ENCODE results near the gene VAV3.

The VAV3 gene

DNA sequence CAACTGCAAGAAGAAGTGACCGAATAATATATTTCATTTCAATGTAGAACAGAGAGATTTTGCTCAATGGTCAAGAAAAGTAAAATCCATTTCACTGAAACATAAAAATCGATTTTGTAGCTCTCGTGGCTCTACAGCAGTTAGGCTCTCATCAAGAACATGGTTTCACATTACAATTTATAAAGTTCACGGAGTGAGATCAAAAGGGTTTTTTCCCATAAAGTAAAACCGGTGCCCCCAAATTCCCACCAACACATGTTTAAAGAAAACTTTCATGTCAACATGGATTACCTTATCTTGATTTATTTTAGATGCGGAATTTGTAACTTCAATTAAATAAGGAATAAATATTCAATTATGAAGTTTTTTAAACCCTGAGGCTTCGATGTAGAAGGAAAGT lies 16.3 kb upstream of the VAV3 start:
- Histone ChIP-seq H3K4me1 (ENCODE audit: control insufficient read depth, insufficient read depth, low read depth, low read length) (no peaks in the 10 kb centered on the region), H3K79me1 (replicated peaks; ENCODE audit: low read length, poor library complexity, severe bottlenecking) (no peaks in the 10 kb centered on the region), H2BK12ac (ENCODE audit: low read length in 2 of 2) (no peak overlapping the region), H3K4me3 (ENCODE audit: insufficient read depth in 1 of 2, low read depth in 1 of 2, low read length in 2 of 2) (no peak overlapping the region), H3K27ac (ENCODE audit: low read length, poor library complexity, severe bottlenecking) (no peak overlapping the region), H3K4me2 (ENCODE audit: low read length, poor library complexity, severe bottlenecking) (no peak overlapping the region), H2BK15ac (ENCODE audit: low read depth, poor library complexity, severe bottlenecking) (no peak overlapping the region), H4K91ac (ENCODE audit: low read length) (no peak overlapping the region), H4K8ac (ENCODE audit: low read length) (no peak overlapping the region), H3K14ac (ENCODE audit: low read length in 2 of 2) (no peak overlapping the region), H2AFZ (ENCODE audit: low read depth, low read length) (no peak overlapping the region), H3K9ac (ENCODE audit: low read length) (no peak overlapping the region), H2BK5ac (ENCODE audit: low read depth, low read length, poor library complexity, severe bottlenecking) (no peak overlapping the region), H2AK5ac (ENCODE audit: low read length, severe bottlenecking) (no peak overlapping the region), H3K23ac (ENCODE audit: low read length in 2 of 2) (no peak overlapping the region), H3K27me3 (ENCODE audit: control insufficient read depth in 1 of 2, insufficient read depth in 1 of 2, low read length in 2 of 2) (peaks cover 0 to 9% of the 10 kb centered on the region in 2 experiments), H2BK120ac (ENCODE audit: low read depth, low read length) (no peak overlapping the region), H3K36me3 (ENCODE audit: control insufficient read depth in 1 of 2, insufficient read depth in 2 of 2, low read depth in 1 of 2, low read length in 2 of 2) (no peaks in the 10 kb centered on the region), H3K18ac (ENCODE audit: low read depth in 1 of 2, low read length in 2 of 2) (no peak overlapping the region), H3K4ac (ENCODE audit: low read depth in 1 of 2, low read length in 2 of 2) (no peak overlapping the region), H3K9me3 (ENCODE audit: control insufficient read depth, low read length) (no peaks in the 10 kb centered on the region)
- 92% methylated on average over 2 of the region's 7 CpGs for WGBS
- no peak for DNase-seq

DNA sequence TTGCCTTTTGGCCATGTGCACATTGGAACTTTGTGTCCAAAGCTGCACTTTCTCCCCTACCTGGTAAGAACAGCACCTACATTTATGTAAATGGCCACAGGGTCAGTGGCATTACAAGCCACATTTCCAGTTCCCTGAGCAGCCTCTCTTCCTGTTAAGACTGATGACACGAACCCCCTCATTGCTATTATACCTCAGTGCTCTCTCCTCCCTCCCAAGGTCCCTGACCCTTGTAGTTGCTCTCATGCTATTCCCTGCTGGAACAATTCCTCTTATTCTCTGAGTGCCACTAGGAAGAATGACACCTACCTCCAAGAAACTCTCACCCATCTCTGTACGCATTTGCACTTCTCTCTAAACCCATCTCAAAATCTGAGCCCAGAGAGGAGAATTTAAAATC lies 14.9 kb upstream of the VAV3 start:
- Histone ChIP-seq H3K4ac (ENCODE audit: low read depth in 1 of 2, low read length in 2 of 2) (no peak overlapping the region), H3K27ac (ENCODE audit: low read length, poor library complexity, severe bottlenecking) (no peak overlapping the region), H3K79me1 (replicated peaks; ENCODE audit: low read length, poor library complexity, severe bottlenecking) (no peaks in the 10 kb centered on the region), H3K4me3 (ENCODE audit: insufficient read depth in 1 of 2, low read depth in 1 of 2, low read length in 2 of 2) (no peak overlapping the region), H3K18ac (ENCODE audit: low read depth in 1 of 2, low read length in 2 of 2) (no peak overlapping the region), H2BK5ac (ENCODE audit: low read depth, low read length, poor library complexity, severe bottlenecking) (no peak overlapping the region), H3K9ac (ENCODE audit: low read length) (no peak overlapping the region), H2AK5ac (ENCODE audit: low read length, severe bottlenecking) (no peak overlapping the region), H2BK12ac (ENCODE audit: low read length in 2 of 2) (no peak overlapping the region), H3K27me3 (ENCODE audit: control insufficient read depth in 1 of 2, insufficient read depth in 1 of 2, low read length in 2 of 2) (peaks cover 3 to 9% of the 10 kb centered on the region in 2 experiments), H2AFZ (ENCODE audit: low read depth, low read length) (no peak overlapping the region), H2BK120ac (ENCODE audit: low read depth, low read length) (no peak overlapping the region), H3K14ac (ENCODE audit: low read length in 2 of 2) (no peak overlapping the region), H3K36me3 (ENCODE audit: control insufficient read depth in 1 of 2, insufficient read depth in 2 of 2, low read depth in 1 of 2, low read length in 2 of 2) (no peaks in the 10 kb centered on the region), H3K4me1 (ENCODE audit: control insufficient read depth, insufficient read depth, low read depth, low read length) (no peaks in the 10 kb centered on the region), H3K4me2 (ENCODE audit: low read length, poor library complexity, severe bottlenecking) (no peak overlapping the region), H4K91ac (ENCODE audit: low read length) (no peak overlapping the region), H3K9me3 (ENCODE audit: control insufficient read depth, low read length) (no peaks in the 10 kb centered on the region), H3K23ac (ENCODE audit: low read length in 2 of 2) (no peak overlapping the region), H2BK15ac (ENCODE audit: low read depth, poor library complexity, severe bottlenecking) (no peak overlapping the region), H4K8ac (ENCODE audit: low read length) (no peak overlapping the region)
- WGBS = 100% methylated on average over 1 of the region's 2 CpGs
- DNase-seq = no peak

DNA sequence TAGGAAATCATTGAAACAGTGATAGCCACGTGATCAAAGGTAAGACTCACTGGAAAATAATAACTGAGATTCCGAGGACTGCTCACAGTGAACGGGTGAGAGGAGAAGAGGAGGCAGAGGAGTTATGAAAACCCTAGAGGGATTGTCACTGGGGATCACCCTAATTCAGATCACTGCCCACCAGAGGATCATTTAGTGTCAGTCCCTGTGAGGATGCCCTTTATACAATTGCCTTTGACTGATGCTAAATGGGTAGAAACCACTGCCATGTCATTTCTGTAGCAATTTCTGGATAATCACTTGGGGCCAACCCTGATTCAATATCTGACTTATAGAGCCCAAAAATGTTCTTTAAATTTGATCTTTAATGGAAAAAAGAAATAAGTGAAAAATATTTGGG lies 14.1 kb upstream of the VAV3 start:
- H3K4me2 ChIP-seq (ENCODE audit: low read length, poor library complexity, severe bottlenecking) = no peak overlapping the region

DNA sequence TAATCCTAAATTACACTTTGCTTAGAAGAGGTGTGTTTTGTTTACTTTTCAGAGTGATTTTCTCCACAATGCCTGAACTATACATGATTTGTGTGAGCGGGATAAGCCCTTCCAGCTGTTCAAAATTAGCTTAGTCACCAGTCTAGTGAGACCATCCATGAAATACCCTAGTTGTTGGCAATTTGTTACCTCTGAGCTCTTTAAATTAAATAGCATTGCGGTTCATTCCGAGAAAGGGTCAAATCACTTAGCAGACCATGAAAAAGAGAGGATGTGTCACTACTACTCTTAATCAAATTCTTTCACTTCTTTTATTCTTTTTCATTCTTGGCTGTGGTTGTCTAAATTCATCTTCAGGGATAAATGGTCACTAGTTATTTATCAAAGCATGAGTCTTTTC lies 11.9 kb upstream of the VAV3 start:
- Histone ChIP-seq H3K4me2 (ENCODE audit: low read length, poor library complexity, severe bottlenecking) (no peak overlapping the region), H3K79me1 (replicated peaks; ENCODE audit: low read length, poor library complexity, severe bottlenecking) (no peaks in the 10 kb centered on the region), H3K9ac (ENCODE audit: low read length) (no peak overlapping the region), H2BK120ac (ENCODE audit: low read depth, low read length) (no peak overlapping the region), H3K4me3 (ENCODE audit: insufficient read depth in 1 of 2, low read depth in 1 of 2, low read length in 2 of 2) (no peak overlapping the region), H3K23ac (ENCODE audit: low read length in 2 of 2) (no peak overlapping the region), H3K18ac (ENCODE audit: low read depth in 1 of 2, low read length in 2 of 2) (no peak overlapping the region), H2BK5ac (ENCODE audit: low read depth, low read length, poor library complexity, severe bottlenecking) (no peak overlapping the region), H3K27me3 (ENCODE audit: control insufficient read depth in 1 of 2, insufficient read depth in 1 of 2, low read length in 2 of 2) (peaks cover 4 to 12% of the 10 kb centered on the region in 2 experiments), H3K4me1 (ENCODE audit: control insufficient read depth, insufficient read depth, low read depth, low read length) (no peaks in the 10 kb centered on the region), H2AFZ (ENCODE audit: low read depth, low read length) (no peak overlapping the region), H3K27ac (ENCODE audit: low read length, poor library complexity, severe bottlenecking) (no peak overlapping the region), H4K8ac (ENCODE audit: low read length) (no peak overlapping the region), H2BK12ac (ENCODE audit: low read length in 2 of 2) (no peak overlapping the region), H3K14ac (ENCODE audit: low read length in 2 of 2) (no peak overlapping the region), H3K36me3 (ENCODE audit: control insufficient read depth in 1 of 2, insufficient read depth in 2 of 2, low read depth in 1 of 2, low read length in 2 of 2) (no peaks in the 10 kb centered on the region), H3K4ac (ENCODE audit: low read depth in 1 of 2, low read length in 2 of 2) (no peak overlapping the region), H2AK5ac (ENCODE audit: low read length, severe bottlenecking) (no peak overlapping the region), H4K91ac (ENCODE audit: low read length) (no peak overlapping the region), H2BK15ac (ENCODE audit: low read depth, poor library complexity, severe bottlenecking) (no peak overlapping the region), H3K9me3 (ENCODE audit: control insufficient read depth, low read length) (no peaks in the 10 kb centered on the region)
- 71% methylated on average over 1 of the region's 3 CpGs for WGBS
- DNase-seq = no peak

More for the DNA sequence above, 14.1 kb upstream of the VAV3 start:
- no peak overlapping the region for H3K4ac ChIP-seq (ENCODE audit: low read depth in 1 of 2, low read length in 2 of 2)
- no peak overlapping the region for H3K27ac ChIP-seq (ENCODE audit: low read length, poor library complexity, severe bottlenecking)
- H2AK5ac ChIP-seq (ENCODE audit: low read length, severe bottlenecking) = no peak overlapping the region
- no peaks in the 10 kb centered on the region for H3K4me1 ChIP-seq (ENCODE audit: control insufficient read depth, insufficient read depth, low read depth, low read length)
- no peak overlapping the region for H3K14ac ChIP-seq (ENCODE audit: low read length in 2 of 2)
- H4K8ac ChIP-seq (ENCODE audit: low read length) = no peak overlapping the region
- H3K79me1 ChIP-seq (replicated peaks; ENCODE audit: low read length, poor library complexity, severe bottlenecking) = no peaks in the 10 kb centered on the region
- H3K23ac ChIP-seq (ENCODE audit: low read length in 2 of 2) = no peak overlapping the region
- no peak overlapping the region for H2BK12ac ChIP-seq (ENCODE audit: low read length in 2 of 2)
- no peak overlapping the region for H3K18ac ChIP-seq (ENCODE audit: low read depth in 1 of 2, low read length in 2 of 2)
- no peaks in the 10 kb centered on the region for H3K36me3 ChIP-seq (ENCODE audit: control insufficient read depth in 1 of 2, insufficient read depth in 2 of 2, low read depth in 1 of 2, low read length in 2 of 2)
- peaks cover 4 to 9% of the 10 kb centered on the region in 2 experiments for H3K27me3 ChIP-seq (ENCODE audit: control insufficient read depth in 1 of 2, insufficient read depth in 1 of 2, low read length in 2 of 2)
- H2BK120ac ChIP-seq (ENCODE audit: low read depth, low read length) = no peak overlapping the region
- 94% methylated on average over 3 of the region's 3 CpGs for WGBS
- no peak overlapping the region for H4K91ac ChIP-seq (ENCODE audit: low read length)
- no peak overlapping the region for H2AFZ ChIP-seq (ENCODE audit: low read depth, low read length)
- H3K9ac ChIP-seq (ENCODE audit: low read length) = no peak overlapping the region
- no peak overlapping the region for H2BK5ac ChIP-seq (ENCODE audit: low read depth, low read length, poor library complexity, severe bottlenecking)
- H3K4me3 ChIP-seq (ENCODE audit: insufficient read depth in 1 of 2, low read depth in 1 of 2, low read length in 2 of 2) = no peak overlapping the region
- no peaks in the 10 kb centered on the region for H3K9me3 ChIP-seq (ENCODE audit: control insufficient read depth, low read length)
- no peak overlapping the region for H2BK15ac ChIP-seq (ENCODE audit: low read depth, poor library complexity, severe bottlenecking)
- no peak for DNase-seq

Data from mesenchymal stem cell (in vitro differentiated cells and primary cell).